ENCODE results near the gene PREPL. TPM values are rescaled to one million over a fixed set of nuclear protein-coding genes. Genes with fewer than 3 reads are reported as not detected.

The PREPL gene
- total and polyA plus RNA-seq, 2 of the 13 experiments (the other 11 are each of a cell fraction or from before 2014, with no cell fraction given): 19.7 to 34.3 TPM

DNA sequence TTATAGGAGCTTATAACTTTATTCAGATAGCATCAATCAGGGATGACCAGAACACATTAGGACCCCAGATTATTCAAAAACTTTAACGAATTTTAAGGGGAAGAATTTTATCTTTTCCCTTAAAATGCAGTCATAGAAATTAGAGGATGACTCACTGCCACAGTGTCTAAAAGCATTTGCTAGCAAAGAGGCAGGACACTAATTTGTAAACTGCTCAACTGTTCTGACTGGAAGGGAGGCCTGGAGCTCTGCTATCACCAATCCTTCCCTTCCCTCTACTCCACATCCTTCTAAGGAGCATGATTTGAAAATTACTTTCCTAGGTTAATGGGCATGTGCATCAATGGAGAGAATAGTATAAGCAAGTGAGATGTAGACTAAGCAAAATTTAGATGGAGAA is 40.5 kb downstream of the PREPL start:
- no peak overlapping the region for H3K27ac ChIP-seq (ENCODE audit: extremely low read length, insufficient read depth, low read length)
- H3K4me3 ChIP-seq (replicated peaks in 1 of 3; ENCODE audit: insufficient read depth in 1 of 3, low read depth in 2 of 3, low read length in 3 of 3): no peak overlapping the region
- H2AFZ ChIP-seq (ENCODE audit: low read length): no peak overlapping the region
- BruUV-seq (replicated peaks): no TSS peak
- H3K27me3 ChIP-seq (ENCODE audit: control insufficient read depth in 1 of 2, insufficient read depth in 2 of 2, low read length in 2 of 2): no peaks in the 10 kb centered on the region
- no peaks in the 10 kb centered on the region for H4K20me1 ChIP-seq (ENCODE audit: insufficient read depth, low read length)
- ChIA-PET CTCF (ENCODE audit: low intra/inter-chr PET ratio, low total read pairs) (no interaction called here), POLR2A (no interaction called here)
- FAIRE-seq (no peak), ATAC-seq (no peak), DNase-seq (ENCODE audit: low spot score) (no peak)
- in situ Hi-C loops (cut with HindIII; ENCODE audit: extremely low pct_ligation_motif_present, low pct_unique_long_range_greater_than_20kb) (no loop called here), intact Hi-C loops (cut with micrococcal nuclease; ENCODE audit: unreplicated experiment) (no loop called here)
- H3K36me3 ChIP-seq (replicated peaks in 1 of 2; ENCODE audit: control insufficient read depth in 1 of 2, insufficient read depth in 2 of 2, low read length in 2 of 2): peaks cover 10 to 47% of the 10 kb centered on the region in 2 experiments
- no peak overlapping the region for H3K4me2 ChIP-seq (ENCODE audit: low read depth, low read length)
- H3K79me2 ChIP-seq (ENCODE audit: insufficient read depth, low read length): no peaks in the 10 kb centered on the region
- no peaks in the 10 kb centered on the region for H3K9me3 ChIP-seq (ENCODE audit: low read length)
- H3K9ac ChIP-seq (ENCODE audit: insufficient read depth, low read depth, low read length): no peak overlapping the region
- TF ChIP-seq ZNF253 (CRISPR knock-in tag; IDR thresholded peaks at IDR 0.05; ENCODE audit: borderline replicate concordance) (no peak), SRSF4 (IDR thresholded peaks at IDR 0.05; ENCODE audit: low read depth, low read length, poor library complexity, severe bottlenecking) (no peak), ZNF724P (CRISPR knock-in tag; IDR thresholded peaks at IDR 0.05; ENCODE audit: borderline replicate concordance) (no peak), RORA (CRISPR knock-in tag; IDR thresholded peaks at IDR 0.05) (no peak), NKX3-1 (CRISPR knock-in tag; IDR thresholded peaks at IDR 0.05) (no peak), ATAD3A (CRISPR knock-in tag; IDR thresholded peaks at IDR 0.05) (no peak), RBFOX2 (IDR thresholded peaks at IDR 0.05; ENCODE audit: low read depth, low read length) (no peak)
- TF ChIP-seq, protein P1, sequence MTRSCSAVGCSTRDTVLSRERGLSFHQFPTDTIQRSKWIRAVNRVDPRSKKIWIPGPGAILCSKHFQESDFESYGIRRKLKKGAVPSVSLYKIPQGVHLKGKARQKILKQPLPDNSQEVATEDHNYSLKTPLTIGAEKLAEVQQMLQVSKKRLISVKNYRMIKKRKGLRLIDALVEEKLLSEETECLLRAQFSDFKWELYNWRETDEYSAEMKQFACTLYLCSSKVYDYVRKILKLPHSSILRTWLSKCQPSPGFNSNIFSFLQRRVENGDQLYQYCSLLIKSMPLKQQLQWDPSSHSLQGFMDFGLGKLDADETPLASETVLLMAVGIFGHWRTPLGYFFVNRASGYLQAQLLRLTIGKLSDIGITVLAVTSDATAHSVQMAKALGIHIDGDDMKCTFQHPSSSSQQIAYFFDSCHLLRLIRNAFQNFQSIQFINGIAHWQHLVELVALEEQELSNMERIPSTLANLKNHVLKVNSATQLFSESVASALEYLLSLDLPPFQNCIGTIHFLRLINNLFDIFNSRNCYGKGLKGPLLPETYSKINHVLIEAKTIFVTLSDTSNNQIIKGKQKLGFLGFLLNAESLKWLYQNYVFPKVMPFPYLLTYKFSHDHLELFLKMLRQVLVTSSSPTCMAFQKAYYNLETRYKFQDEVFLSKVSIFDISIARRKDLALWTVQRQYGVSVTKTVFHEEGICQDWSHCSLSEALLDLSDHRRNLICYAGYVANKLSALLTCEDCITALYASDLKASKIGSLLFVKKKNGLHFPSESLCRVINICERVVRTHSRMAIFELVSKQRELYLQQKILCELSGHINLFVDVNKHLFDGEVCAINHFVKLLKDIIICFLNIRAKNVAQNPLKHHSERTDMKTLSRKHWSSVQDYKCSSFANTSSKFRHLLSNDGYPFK (CRISPR knock-in tag; IDR thresholded peaks at IDR 0.05; ENCODE audit: borderline replicate concordance): no peak
- TF ChIP-seq, protein P2, sequence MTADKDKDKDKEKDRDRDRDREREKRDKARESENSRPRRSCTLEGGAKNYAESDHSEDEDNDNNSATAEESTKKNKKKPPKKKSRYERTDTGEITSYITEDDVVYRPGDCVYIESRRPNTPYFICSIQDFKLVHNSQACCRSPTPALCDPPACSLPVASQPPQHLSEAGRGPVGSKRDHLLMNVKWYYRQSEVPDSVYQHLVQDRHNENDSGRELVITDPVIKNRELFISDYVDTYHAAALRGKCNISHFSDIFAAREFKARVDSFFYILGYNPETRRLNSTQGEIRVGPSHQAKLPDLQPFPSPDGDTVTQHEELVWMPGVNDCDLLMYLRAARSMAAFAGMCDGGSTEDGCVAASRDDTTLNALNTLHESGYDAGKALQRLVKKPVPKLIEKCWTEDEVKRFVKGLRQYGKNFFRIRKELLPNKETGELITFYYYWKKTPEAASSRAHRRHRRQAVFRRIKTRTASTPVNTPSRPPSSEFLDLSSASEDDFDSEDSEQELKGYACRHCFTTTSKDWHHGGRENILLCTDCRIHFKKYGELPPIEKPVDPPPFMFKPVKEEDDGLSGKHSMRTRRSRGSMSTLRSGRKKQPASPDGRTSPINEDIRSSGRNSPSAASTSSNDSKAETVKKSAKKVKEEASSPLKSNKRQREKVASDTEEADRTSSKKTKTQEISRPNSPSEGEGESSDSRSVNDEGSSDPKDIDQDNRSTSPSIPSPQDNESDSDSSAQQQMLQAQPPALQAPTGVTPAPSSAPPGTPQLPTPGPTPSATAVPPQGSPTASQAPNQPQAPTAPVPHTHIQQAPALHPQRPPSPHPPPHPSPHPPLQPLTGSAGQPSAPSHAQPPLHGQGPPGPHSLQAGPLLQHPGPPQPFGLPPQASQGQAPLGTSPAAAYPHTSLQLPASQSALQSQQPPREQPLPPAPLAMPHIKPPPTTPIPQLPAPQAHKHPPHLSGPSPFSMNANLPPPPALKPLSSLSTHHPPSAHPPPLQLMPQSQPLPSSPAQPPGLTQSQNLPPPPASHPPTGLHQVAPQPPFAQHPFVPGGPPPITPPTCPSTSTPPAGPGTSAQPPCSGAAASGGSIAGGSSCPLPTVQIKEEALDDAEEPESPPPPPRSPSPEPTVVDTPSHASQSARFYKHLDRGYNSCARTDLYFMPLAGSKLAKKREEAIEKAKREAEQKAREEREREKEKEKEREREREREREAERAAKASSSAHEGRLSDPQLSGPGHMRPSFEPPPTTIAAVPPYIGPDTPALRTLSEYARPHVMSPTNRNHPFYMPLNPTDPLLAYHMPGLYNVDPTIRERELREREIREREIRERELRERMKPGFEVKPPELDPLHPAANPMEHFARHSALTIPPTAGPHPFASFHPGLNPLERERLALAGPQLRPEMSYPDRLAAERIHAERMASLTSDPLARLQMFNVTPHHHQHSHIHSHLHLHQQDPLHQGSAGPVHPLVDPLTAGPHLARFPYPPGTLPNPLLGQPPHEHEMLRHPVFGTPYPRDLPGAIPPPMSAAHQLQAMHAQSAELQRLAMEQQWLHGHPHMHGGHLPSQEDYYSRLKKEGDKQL (CRISPR knock-in tag; IDR thresholded peaks at IDR 0.05; ENCODE audit: low read depth): no peak
- TF ChIP-seq, protein P3, sequence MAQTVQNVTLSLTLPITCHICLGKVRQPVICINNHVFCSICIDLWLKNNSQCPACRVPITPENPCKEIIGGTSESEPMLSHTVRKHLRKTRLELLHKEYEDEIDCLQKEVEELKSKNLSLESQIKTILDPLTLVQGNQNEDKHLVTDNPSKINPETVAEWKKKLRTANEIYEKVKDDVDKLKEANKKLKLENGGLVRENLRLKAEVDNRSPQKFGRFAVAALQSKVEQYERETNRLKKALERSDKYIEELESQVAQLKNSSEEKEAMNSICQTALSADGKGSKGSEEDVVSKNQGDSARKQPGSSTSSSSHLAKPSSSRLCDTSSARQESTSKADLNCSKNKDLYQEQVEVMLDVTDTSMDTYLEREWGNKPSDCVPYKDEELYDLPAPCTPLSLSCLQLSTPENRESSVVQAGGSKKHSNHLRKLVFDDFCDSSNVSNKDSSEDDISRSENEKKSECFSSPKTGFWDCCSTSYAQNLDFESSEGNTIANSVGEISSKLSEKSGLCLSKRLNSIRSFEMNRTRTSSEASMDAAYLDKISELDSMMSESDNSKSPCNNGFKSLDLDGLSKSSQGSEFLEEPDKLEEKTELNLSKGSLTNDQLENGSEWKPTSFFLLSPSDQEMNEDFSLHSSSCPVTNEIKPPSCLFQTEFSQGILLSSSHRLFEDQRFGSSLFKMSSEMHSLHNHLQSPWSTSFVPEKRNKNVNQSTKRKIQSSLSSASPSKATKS (CRISPR knock-in tag; IDR thresholded peaks at IDR 0.05): no peak
- peaks cover 9% of the 10 kb centered on the region for H3K4me1 ChIP-seq (ENCODE audit: insufficient read depth, low read length)
- 38% methylated on average over 1 of the region's 1 CpG for WGBS (ENCODE audit: low lambda C conversion rate)
